ENCODE results near the gene SPOCD1.
"Not testable (repeated sequence)": the region's sequence is repeated elsewhere in the genome, so short reads cannot be mapped to it uniquely, and the experiment has no call there.

SPOCD1 gene

DNA sequence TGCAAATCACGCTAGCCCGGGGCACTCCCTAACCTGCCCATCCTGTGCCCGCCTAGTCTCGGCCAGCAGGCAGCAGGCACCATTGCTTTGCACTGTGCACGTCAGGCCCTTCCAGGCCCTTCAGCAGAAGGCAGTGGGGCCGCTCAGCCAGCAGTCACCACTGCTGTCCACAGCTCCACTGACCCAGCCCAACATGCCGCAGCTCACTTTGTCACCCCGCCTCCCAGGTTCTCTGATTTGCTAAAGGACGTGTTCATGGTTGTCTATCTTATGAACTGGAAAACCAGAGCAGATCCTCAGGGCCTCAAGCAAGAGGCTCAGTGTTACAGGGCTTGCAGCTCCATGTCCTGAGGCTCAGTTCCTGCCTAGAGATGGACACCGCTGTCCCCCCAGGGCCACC, 14.2 kb upstream of the SPOCD1 start:
- DNase-seq: no peak

DNA sequence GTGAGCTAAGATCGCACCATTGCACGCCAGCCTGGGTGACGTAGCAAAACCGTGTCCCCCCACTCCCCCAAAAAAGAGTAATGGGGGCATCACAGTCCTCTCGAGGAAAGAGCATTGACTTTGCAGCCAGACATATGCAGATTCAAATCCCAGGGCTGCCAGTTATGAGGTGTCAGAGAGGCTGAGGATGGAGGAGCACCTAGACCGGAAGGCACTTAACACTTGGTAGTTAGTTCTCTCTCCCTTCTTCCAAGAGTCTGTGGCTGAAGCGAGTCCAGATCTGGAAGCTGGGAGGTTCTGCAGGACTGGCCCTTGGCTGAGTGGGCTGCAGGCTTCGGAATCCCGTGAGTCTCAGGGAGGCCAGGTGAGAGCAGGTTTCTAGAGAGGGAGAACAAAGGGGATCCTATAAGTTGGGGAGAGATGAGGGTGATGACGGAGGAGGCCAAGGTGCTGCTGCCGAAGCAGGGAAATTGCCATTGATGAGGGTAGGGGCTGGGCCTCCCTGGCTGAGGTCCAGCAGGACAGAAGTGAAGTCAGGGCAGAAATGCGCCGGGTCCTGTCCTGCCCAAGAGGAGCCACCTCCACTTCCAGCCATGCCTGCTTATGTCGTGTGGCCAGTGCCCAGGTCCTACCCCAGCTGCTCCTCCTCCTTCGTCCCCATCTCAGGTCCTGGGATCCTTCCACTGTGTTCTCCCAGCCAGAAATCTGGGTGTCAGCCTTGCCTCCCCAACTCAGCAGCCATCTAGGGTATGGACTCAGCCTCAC, 13.3 kb upstream of the SPOCD1 start:
- DNase-seq: no peak

- DNase-seq: no peak
These were observed 12.5 kb upstream of the SPOCD1 start for GRCh38 chr1:31828341-31828740.

DNA sequence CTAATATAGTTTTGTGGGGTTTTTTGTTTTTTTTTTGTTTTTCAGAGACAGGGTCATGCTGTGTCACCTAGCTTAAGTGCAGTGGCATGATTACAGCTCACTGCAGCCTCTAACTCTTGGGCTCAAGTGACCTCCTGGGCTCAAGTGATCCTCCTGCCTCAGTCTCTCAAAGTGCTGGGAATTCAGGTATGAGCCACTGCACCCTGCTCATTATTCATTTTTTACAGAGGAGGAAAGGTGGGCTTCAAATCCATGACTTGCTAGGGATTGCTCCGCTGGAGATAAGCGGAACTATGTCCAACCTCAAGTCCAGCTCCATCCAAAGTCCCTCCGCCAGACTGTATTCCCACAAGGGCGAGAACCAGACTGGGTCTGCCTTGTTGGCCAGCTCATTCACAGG, 8.0 kb upstream of the SPOCD1 start:
- DNase-seq: no peak

DNA sequence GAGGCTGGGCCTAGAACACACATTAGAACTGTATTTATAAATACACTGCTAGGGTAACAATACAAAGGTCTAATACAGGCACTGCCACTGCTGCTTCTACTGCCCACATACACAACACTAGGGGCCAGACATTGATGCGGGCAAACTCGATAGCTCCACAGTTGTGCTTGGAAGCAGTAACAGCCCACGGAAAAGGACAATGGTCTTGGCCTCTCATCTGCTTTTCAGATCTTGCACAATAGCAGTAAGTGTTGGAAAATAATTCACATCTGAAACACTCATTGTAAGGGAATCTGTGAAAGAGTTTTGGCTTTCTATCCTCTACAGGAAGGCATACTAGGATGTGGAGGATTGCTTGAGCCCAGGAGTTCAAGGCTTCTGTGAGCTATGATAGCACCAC, 6.9 kb upstream of the SPOCD1 start:
- peak in 21 of 51 donors; percentile 13 to 74 (median 41) for DNase-seq

DNA sequence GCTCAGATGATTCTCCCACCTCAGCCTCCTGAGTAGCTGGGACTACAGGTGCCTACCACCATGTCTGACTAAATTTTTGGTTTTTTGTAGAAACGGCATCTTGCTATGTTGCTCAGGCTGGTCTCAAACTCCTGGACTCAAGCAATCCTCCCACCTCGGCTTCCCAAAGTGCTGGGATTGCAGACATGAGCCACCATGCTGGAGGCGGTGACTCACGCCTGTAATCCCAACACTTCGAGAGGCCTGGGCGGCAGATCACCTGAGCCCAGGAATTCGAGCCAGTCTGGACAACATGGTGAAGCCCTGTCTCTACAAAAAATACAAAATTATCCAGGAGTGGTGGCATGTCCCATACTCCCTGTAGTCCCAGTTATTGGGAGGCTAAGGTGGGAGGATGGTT, 4.4 kb upstream of the SPOCD1 start:
- not testable (repeated sequence) for DNase-seq

DNA sequence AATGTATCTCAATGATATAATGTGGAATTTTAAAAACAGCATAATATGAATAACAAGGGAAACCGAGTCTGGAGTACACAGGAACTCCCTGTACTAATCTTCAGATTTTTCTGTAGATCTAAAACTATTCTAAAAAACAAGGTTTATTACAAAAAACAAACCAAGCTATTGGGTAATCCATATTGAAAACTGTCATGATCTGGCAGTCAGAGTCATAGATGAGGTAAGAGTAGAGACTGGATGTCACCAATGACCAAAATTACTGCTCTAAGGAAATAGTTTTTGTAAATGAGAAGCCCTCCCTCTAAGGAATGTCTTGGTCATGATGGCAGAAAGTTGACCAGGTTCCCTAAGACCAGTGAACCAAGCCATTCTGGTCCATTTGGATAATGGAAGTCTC, 2.4 kb upstream of the SPOCD1 start:
- DNase-seq: no peak

- DNase-seq: not testable (repeated sequence)
These were observed 1.1 kb upstream of the SPOCD1 start for GRCh38 chr1:31816947-31817346.

GRCh38 chr1:31816501-31816900, 679 bp upstream of the SPOCD1 start:
- not testable (repeated sequence) for DNase-seq

DNA sequence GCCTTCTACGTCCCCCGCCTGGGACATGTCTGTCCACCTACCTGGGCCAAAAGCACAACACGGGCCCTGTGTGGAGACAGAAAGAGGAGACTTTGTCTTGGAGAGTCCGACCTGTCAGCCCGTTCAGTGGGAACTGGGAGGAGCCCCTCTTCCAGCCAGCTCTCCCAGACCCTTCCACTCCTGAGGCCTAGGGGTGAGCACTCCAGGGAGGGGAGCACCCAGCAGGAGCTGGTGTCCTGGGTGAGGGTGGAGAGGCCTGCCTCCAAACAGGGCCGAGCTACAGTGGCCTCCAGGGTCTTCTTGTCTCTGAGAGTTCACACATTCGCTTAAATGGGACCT, 546 bp downstream of the SPOCD1 start:
- DNase-seq: no peak

DNA sequence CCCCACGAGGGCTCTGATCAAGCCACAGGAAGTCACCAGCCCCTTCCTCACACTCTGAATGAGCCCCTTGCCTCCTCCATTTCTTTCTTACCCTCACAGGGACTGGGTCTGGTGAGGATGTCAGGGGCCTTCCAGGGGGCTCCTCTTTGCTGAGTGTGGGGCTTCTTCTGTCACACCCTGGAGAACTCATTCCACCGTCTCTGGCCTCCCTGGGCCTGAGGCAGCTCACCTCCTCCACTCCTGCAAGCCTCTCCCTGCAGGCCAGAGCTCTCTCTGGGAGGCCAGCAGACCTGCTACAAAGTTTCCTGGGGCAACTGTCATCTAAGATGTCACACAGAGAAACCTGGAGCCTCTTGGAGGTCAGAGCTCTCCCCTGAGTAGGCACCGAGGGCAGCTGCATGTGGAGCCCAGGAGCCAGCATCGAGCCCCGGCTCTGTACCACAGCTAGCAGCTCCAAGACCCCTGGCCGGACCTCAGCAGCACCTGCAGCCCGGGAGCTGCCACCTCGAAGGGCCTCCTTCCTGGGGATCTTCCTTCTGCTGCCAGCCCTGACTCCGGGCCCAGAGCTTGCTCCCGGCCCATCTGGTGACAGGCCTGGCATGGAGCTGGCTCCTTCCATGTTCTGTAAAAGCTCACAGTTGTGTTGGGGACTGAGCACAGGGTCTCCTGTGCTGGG, 1.1 kb downstream of the SPOCD1 start:
- DNase-seq: peak in 1 of 51 donors; percentile 15

DNA sequence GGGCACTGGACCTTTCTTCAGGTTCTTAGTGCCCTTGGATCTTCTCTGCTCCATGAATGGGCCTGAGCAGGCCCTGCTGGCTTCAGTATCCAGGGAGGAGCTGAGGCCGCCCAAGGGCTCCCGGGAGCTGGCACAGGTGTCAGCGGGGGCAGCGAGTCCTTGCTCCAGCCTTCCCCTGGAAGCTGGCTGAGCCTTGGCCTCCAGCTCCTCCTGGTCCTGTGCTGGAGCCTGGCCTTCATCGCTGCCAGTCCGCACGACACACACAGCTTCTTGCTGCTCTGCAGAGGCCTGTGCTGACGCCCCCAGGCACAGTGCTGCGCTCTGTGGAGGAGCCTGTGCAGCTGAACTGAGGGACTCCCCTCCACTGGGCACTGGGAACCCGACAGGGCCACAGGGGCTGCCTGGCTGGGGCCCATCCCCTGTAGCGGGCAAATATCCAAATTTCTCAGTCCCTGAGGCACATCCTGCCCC, 1.7 kb downstream of the SPOCD1 start:
- DNase-seq: no peak

- no peak for DNase-seq
These were observed 3.5 kb downstream of the SPOCD1 start for GRCh38 chr1:31812158-31812829.

DNA sequence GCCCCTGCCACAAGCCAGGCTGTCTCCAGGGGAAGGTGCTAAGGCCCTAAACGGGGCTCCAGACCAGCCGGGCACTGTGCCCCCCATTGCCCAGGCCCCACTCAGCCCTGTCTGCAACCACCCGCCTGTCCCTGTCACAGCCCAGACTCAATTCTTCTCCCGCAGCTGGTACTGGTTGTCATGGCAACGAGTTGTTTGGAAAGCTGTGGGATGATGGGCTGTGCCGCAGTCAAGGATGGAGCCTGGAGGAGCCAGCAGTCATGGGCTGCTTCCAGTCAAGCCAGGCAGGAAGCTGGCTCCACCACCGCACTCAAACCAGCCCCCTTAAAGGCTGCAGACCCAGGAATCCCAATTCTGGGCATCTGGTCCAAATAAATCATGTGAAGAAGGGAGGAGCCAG, 4.2 kb downstream of the SPOCD1 start:
- DNase-seq: peak in 50 of 51 donors; percentile 24 to 94 (median 76)

GRCh38 chr1:31809698-31810097, 6.1 kb downstream of the SPOCD1 start:
- DNase-seq: no peak

DNA sequence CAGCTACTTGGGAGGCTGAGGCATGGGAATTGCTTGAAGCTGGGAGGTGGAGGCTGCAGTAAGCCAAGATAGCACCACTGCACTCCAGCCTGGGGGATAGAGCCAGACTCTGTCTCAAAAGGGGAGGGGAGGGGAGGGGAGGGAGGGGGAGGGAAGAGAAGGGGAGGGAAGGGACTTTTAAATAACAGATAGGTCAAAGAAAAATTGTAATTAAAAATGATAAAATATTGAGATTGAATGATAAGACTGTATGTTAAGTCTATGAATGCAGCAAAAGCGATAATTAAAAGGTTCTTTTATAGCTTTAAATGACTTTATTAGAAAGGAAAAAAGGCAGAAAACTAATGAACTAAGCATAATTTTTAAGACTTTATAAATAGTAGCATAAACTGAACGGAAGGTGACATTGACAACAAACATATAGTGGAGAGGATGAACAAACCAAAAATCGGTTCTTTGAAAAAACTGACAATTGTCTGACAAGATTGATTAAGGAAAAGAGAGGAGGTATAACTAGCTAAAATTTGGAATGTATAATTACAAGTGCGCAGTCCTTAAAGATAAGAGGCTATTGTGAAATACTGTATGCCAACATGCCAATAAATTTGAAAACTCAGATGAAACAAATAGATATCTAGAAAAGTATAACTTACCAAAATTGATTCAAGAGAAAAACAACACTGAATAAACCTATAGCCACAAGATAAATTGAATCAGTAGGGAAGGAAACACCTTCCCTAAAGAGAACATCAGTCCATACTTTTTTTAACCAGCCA, 8.4 kb downstream of the SPOCD1 start:
- no peak for DNase-seq

DNA sequence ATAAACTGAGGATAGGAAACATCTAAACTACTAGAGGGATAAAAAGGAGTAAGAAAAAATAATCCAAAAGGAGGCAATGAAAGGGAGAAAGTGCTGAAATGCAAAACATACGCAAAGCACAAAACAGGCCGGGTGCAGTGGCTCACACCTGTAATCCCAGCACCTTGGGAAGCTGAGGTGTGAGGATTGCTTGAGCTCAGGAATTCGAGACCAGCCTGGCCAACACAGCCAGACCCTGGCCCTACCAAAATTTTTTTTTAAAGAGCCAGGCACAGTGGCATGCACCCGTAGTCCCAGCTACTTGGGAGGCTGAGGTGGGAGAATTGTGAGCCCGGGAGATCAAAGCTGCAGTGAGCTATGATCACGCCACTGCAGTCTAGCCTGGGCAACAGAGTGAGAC, 10.5 kb downstream of the SPOCD1 start:
- no peak for DNase-seq

DNA sequence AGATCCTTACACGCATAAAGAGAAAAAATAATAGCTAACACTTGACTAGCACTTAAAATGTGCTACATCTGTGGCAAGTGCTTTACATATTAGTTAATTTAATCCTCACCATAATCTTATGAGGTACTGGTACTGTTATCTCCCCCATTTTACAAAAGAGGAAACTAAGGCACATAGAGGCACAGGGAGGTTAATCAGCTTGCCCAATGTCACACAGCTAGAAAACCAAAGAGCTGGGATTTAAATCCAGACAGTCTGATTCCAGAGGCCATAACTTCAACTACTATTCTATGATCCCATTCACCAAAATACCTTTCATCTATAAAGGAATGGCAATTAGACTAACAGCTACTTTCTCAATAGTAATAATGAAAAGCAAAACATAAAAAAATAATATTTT, 11.7 kb downstream of the SPOCD1 start:
- no peak for DNase-seq

DNA sequence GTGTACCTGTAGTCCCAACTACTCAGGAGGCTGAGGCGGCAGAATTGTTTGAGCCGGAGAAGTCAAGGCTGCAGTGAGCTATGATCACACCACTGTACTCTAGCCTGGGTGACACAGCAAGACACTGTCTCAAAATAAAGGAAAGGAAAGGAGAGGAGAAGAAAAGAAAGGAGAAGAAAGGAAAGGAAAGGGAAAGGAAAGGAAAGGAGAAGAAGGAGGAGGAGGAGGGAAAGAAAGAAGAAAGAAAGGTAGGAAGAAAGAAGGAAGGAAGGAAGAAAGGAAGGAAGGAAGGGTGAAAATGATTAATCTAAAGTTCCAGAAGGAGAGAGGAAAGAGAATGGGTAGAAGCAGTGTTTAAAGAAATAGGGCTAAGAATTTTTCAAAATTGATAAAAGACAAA, 12.2 kb downstream of the SPOCD1 start:
- no peak for DNase-seq

GRCh38 chr1:31802190-31803150, 13.4 kb downstream of the SPOCD1 start:
- peak in 2 of 51 donors; percentile 40 to 54 for DNase-seq

DNA sequence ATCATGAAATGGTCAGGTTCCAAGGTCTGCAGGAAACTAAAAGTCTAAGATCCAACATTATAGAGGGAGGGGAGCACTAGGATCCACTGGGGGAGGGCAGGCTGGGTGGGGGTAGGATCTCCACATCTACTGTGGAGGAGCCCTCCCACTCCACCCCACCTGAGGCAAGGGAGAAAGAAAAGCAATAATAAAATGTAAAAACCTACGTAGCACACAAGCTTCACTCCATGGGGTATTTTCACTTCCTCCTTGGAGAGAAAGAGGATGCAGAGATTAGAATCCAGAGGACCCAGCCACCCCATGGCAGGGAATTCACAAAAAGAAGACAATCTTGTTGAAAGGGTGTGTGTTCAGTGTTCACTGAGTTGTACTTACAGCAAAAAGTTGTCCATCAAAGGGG, 14.4 kb downstream of the SPOCD1 start:
- DNase-seq: no peak

Measured in hypothalamus (tissue), 51 donors.